HS-5 (cell line): ENCODE data around the gene SHANK1.

ENCODE experiments used
- DNase-seq: peaks from one replicate; pipeline ENCODE4 v3.0.0-alpha.2; 2012; ENCODE audit warnings: low read depth

Gene SHANK1

GRCh38 chr19:50711805-50712204 is 7.8 kb downstream of the SHANK1 start:
- DNase-seq: no peak

DNA sequence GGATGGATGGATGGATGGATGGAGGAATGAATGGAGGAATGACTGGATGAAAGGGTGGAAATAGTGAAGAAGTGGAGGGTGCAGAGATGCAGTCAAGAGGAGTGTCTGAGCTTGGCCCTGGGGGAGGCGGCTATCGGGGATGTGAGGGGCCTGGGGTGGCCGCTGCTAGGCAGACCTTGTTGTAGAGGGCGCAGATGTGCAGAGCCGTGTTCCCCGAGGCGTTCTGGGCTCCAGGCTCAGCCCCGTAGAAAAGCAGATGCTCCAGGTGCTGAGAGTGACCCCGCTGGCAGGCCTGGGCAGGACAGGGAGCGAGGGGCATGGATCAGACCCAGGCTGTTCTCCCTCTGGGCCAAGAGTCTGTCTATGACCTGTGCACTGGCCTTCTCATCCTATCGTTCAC is 8.4 kb downstream of the SHANK1 start:
- DNase-seq: no peak

GRCh38 chr19:50710612-50711011 is 9.0 kb downstream of the SHANK1 start:
- no peak for DNase-seq

- DNase-seq: no peak
Observed at GRCh38 chr19:50710094-50710493, 9.5 kb downstream of the SHANK1 start.

DNA sequence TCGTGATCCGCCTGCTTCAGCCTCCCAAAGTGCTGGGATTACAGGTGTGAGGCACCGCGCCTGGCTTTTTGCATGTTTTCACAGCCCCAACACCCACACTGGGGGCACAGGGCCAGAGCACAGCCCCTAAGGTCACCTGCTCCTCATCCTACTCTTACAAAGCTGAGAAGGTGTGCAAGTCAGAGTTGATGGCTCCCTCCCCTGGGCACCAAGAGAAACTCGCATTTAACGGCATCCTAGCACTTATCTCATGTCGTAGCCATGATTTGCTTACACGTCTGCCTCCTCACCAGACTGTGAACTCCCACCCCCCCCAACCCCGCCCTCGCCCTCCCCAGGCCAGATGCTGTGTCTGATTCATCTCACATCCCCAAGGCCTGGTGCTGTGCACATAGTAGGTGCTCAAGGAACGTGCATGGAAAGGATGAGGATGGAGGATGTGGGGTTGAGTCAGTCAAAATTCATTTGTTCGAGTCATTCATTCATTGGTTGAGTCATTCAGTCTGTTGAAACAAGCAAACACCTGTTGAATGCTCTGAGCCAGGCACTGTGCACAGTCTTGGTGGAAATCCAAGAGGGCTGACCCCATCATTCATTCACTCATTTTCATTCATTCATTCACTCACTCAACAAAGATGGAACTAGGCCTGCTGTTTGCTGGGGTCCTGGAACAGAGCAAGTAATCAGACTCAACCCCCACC is 11.3 kb downstream of the SHANK1 start:
- no peak for DNase-seq

GRCh38 chr19:50706387-50706786 is 13.2 kb downstream of the SHANK1 start:
- no peak for DNase-seq

DNA sequence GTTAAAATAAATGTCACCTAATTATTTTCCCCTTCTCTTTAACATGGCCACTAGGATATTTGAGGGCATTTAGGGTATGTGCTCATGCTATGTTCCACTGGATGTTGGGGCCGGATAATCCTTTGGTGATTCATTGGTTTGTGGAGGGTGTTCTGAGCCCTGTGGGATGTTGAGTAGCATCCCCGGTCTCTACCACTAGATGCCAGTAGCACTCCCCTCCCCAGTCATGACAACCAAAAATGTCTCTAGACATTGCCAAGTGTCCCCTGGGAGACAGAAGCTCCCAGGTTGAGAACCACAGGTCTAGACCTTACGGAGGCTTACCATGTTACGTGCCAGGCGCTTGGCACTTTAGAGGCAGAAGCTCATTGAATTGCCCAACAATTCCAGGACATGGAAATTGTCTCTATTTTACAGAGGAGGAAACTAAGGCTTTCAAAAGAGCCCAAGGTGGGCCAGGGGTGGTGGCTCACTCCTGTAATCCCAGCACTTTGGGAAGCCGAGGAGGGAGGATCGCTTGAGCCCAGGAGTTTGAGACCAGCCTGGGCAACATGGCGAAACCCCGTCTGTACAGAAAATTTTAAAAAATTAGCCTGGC is 14.1 kb downstream of the SHANK1 start:
- peak; percentile 84 for DNase-seq

GRCh38 chr19:50703915-50704796 is 15.4 kb downstream of the SHANK1 start:
- no peak for DNase-seq

- DNase-seq: peak; percentile 61
Observed at GRCh38 chr19:50702871-50703829, 16.5 kb downstream of the SHANK1 start.

- DNase-seq: no peak
Observed at GRCh38 chr19:50702158-50702870, 17.3 kb downstream of the SHANK1 start.

- no peak for DNase-seq
Observed at GRCh38 chr19:50701367-50701985, 18.1 kb downstream of the SHANK1 start.

GRCh38 chr19:50697414-50698124 is 22.0 kb downstream of the SHANK1 start:
- DNase-seq: no peak

DNA sequence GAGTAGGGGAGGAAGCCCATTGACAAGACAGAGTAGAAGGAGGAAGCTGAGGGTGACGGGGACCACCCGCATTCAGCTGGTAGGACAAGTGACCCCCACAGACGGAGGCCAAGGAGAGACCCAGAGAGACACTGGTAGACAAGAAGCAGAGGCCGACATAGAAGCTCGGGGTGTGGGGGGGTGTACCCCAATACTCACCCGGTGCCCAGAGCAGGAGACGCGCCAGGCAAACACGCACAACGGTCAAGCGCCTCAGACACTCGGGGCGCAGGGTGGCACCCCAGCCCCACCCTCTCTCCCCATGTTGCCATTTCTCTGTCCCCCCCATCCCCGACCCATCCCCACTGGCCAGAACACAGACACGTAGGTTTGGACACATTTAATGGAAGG is 23.5 kb downstream of the SHANK1 start:
- DNase-seq: no peak

DNA sequence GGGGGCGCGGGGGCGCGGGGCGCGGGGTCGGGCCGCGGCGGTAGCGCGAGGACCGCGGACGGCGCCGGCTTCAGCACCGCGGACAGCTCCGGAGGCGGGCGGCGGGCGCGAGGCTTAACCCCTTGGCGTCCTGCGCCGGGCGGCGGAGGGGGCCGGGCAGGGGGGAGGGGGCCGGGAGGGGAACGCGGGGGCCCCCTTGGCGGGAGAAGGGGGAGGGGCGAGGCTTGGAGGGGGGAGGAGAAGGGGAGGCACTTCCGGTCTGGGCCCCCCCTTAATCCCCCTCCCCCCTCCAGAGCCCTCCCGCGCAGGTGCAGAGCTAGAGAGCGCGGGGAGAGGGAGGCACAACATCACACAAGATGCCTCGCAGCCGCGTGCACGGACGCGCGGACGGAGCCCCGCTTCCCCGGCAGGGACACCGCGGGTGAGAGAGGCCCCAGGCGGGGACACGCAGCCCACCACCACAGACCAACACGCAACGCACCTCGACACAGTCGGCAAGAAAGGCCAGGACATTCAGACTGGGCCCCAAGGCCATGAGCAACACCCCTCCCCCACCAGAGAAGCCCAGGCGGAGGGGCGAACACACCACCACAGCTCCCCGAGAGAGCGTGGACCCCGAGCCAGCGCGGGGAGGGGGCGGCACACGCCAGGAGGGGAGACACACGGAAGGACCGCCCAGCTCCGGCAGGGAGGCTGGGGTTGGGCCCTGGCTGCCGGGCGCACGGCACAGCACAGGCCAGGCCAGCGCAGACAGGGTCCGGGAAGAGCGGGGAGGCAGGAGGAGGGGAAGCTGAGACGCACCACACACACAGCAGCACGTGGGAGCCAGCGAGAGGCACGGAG is 24.1 kb downstream of the SHANK1 start:
- DNase-seq: no peak

GRCh38 chr19:50694815-50695145 is 24.8 kb downstream of the SHANK1 start:
- DNase-seq: no peak

GRCh38 chr19:50693064-50693975 is 26.3 kb downstream of the SHANK1 start:
- DNase-seq: no peak

- no peak for DNase-seq
Observed at GRCh38 chr19:50690439-50690838, 29.2 kb downstream of the SHANK1 start.

DNA sequence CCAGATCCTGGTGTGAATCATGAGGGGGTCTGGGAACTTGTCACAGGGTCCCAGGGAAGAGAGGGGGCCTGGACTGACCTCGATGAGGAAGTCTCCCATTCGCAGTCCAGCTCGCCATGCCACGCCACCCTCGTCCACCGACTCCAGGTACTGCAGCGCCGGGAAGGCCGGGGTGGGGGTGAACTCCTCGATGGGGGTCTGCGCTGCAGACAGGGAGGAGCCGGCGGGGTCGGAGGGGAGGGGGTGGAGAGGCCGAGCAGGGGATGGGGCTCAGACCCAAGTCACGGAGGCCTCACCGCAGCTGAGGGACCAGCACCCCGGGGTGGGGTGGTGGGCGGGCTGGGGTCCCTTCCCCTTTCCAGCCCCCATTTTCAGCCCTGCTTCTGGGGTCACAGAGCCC is 30.8 kb downstream of the SHANK1 start:
- no peak for DNase-seq
